Uterus (tissue), 2 donors: ENCODE measurements around the gene CCDC149.

Source experiments
- POLR2A ChIP-seq, 2 donors: fragments of 450-650 bp; IDR thresholded peaks; one replicate each; pipeline ENCODE4 v1.6.1; 2016; ENCODE audit warnings: antibody characterized with exemption in 2 of 2, mild to moderate bottlenecking in 1 of 2, moderate library complexity in 1 of 2
- TF ChIP-seq, protein P1 (sequence below), 4 experiments: fragments of 200-600 bp in 2 of 4; fragments of 450-650 bp in 2 of 4; sonication (generic) in 2 of 4; IDR thresholded peaks; one replicate each; pipeline ENCODE4 v1.5.1; 2016 to 2019; ENCODE audit warnings: antibody characterized with exemption in 4 of 4, mild to moderate bottlenecking in 2 of 4, moderate library complexity in 1 of 4

DNA sequence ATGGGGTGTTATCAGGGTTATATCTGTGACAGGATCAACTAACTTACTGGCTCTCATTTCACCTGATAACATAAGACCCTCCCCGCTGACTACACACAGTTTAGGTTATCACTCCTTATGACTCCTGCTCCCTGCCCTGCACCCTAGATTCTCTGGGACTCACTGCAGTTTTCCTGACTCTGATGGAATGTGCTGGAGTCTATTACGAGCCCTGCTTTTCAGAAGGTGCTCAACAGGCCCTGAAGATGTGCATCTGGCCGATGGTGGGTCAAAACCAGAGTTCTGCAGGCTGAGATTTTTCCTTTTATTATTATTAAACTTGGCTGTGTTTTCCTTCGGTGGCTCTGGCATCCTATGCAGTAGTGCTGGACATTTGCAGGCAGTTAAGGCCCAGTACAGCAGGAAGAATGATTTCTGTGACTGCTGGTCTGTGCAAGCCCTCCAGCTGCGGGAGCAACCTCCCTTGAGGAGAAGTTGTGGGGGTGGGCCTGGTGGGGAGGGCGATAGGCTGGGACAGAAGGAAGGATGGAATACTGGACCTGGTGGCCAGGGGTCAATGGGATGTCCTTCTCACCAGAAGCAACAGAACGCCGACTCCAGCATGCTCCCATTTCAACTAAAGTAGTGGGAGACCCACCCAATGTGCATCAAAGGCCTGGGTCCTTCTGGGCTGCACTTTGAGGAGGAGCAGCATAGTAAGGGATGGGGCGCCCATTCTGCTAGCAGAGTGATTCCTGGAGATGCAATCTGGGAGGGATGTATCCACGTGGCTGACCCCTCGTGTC lies 106.4 kb downstream of the CCDC149 start:
- TF ChIP-seq, protein P1, sequence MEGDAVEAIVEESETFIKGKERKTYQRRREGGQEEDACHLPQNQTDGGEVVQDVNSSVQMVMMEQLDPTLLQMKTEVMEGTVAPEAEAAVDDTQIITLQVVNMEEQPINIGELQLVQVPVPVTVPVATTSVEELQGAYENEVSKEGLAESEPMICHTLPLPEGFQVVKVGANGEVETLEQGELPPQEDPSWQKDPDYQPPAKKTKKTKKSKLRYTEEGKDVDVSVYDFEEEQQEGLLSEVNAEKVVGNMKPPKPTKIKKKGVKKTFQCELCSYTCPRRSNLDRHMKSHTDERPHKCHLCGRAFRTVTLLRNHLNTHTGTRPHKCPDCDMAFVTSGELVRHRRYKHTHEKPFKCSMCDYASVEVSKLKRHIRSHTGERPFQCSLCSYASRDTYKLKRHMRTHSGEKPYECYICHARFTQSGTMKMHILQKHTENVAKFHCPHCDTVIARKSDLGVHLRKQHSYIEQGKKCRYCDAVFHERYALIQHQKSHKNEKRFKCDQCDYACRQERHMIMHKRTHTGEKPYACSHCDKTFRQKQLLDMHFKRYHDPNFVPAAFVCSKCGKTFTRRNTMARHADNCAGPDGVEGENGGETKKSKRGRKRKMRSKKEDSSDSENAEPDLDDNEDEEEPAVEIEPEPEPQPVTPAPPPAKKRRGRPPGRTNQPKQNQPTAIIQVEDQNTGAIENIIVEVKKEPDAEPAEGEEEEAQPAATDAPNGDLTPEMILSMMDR (IDR thresholded peaks at IDR 0.05) = no peak
- TF ChIP-seq POLR2A (IDR thresholded peaks at IDR 0.05) = no peak
